Mesenteric fat pad (tissue), 1 donor: ENCODE measurements around the gene KRTAP10-4. TPM values are rescaled to one million over a fixed set of nuclear protein-coding genes. Genes with fewer than 3 reads are reported as not detected.
A peak's percentile ranks its signal among the peaks of the same experiment; 100 is the strongest.
"Not testable (repeated sequence)": the region's sequence is repeated elsewhere in the genome, so short reads cannot be mapped to it uniquely, and the experiment has no call there.

ENCODE experiments used
- DNase-seq: peaks from one replicate; pipeline ENCODE4 v3.0.0-alpha.2; 2020; ENCODE audit warnings: low spot score
- total RNA-seq: library from RNA; stranded (reverse); fragmentation: NEBNext Ultra II Directional; extraction: Animal tissue kit (Norgen Biotek cat#: 25700); gene quantifications from one replicate; pipeline ENCODE4 v1.2.1, GENCODE V29; 2021
- donor health status: DM: yes; HTN: yes; CAD: no.

The KRTAP10-4 gene
- total RNA-seq, 1 donor from 2014 or later, result not detected

DNA sequence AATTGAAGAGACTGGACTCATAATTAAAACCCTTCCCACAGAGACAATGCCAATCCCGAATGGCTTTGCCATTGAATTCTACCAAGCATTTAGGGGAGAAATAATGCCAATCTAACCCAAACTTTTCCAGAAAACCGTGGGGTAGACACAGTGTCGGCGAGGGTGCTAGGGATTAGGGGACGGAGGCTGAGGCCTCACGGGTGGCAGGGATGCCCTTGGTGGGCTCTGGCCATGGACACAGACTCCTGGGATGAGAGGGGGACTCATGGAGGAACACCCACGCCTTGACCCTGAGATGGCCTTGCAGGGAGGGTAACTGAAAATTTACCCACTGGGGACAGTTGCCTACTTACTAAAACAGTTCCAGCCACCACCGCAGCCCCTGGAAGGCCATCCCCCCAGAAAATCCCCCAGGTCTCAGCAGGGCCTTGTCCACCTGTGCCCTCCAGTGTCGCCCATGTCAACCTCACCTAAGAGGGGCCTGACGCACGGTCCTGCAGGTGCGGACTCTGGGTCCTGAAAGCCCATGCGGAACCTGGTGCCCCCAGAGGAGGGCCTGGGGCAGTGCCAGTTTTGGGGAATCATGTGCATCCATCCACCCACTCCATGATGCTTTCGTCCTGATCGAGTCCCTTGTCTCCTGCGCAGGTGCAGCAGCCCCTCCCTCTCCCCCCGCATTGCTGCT is 5.0 kb downstream of the KRTAP10-4 start:
- no peak for DNase-seq

DNA sequence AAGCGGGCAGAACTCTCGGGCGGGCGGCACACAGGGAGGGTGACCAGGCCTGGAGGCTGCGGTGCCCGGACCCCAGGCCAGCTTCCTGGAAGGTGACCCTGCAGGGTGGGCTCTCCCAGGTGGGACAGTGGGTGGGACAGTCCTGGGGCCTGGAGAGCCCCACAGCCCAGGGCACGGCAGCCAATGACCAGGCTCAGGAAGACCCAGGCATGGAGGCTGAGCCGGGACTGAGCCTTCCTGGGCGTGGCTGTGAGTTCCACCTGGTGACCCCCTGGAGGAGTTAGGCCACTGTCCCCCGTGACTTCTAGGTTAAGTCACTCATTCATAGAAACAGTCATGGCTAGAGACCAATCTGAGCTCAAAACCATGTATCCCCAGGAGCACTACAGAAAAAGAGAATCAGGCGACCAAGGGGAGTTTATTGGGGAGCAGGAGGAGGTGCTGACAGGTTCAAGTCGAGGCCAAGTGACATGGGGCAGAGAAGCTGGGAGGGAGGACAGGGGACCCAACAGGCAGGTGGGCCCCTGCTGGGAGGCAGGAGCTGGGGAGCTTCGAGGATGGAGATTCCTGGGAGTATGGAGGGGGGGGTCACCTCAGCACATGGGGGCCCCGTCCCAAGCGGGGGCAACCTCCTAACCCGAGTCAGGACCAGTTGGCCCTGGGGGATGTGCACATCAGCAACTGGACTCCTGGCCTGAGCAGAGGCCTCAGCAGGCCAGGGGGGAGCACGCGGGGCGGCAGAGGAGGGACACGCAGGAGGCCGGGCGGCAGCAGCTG is 5.7 kb downstream of the KRTAP10-4 start:
- no peak for DNase-seq

DNA sequence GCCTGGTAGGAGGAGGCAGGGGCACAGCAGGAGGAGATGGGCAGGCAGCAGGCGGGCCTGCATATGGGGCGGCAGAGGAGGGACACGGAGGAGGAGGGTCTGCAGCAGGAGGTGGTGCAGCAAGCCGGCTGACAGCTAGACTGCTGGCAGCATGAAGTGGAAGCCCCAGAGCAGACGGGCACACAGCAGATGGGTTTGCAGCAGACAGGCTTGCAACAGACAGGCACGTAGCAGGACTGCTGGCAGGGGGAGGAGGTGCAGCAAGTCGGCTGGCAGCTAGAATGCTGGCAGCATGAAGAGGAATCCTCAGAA is 6.3 kb downstream of the KRTAP10-4 start:
- no peak for DNase-seq

DNA sequence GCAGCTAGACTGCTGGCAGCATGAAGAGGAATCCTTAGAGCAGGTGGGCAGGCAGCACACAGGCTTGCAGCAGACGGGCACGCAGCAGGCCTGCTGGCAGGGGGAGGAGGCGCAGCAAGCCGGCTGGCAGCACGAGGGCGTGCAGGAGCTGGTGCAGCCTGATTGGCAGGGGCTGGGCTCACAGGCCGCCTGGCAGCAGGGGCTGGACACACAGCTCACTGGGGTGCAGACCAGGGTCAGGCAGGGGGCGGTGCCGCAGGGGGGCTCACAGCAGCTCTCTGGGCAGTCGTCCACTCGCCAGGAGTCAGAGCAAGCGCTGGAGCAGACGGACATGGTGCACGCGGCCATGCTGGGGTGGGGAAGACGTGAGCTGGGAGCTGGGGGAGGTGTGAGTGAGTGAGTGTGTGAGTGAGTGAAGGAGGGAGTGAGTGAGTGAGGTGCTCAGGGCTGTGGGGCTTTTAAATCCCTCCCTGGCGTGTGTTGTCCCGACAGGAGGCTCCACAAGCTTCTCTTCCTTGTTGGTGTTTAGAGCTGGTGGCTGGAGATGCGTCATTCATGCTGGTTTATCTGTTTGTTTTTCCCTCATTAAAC is 6.8 kb downstream of the KRTAP10-4 start, which contains the start of gene KRTAP10-5:
Gene KRTAP10-5 (minus strand): TSS at position 374 of the 591 bp plus-strand sequence. CDS start 26 bp downstream, at position 348.
- DNase-seq, result peak; percentile 88

DNA sequence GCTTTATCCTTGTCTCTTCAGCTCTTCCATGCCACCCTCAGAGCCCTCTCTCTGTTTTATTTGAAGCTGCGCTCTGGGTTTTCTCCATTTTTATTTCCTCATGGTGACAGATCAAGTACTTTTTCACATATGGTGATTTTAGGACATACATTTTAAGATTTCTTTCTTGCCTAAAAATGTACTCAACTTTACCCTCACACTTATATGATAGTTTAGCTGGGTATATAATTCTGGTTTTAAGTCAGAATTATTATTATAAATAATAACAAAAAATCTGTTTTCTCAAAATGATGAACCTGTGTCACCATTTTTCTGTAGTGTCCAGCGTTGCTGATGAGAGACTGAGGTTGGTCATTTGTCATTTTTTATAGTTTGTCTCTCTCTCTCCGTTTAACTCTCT is 7.6 kb downstream of the KRTAP10-4 start:
- DNase-seq, result no peak

DNA sequence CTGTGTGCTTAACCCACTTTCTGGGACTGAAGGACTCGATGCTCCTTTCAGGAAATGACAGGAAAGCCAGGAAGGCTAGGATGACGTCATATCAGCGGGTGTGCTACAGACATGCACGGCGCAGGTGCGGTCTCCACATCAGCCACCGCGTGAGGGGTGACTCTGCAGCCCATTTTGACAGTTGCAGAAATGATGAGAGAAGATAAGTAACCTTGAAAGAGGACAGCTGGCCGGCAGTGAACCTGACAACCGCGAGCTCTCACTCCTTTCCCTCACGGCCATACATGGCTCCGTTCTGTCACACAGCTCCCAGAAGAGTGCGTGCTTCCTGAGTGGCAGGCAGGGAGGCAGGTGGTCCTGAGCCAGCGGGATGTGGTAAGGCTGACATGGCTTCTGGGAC is 8.5 kb downstream of the KRTAP10-4 start:
- no peak for DNase-seq

DNA sequence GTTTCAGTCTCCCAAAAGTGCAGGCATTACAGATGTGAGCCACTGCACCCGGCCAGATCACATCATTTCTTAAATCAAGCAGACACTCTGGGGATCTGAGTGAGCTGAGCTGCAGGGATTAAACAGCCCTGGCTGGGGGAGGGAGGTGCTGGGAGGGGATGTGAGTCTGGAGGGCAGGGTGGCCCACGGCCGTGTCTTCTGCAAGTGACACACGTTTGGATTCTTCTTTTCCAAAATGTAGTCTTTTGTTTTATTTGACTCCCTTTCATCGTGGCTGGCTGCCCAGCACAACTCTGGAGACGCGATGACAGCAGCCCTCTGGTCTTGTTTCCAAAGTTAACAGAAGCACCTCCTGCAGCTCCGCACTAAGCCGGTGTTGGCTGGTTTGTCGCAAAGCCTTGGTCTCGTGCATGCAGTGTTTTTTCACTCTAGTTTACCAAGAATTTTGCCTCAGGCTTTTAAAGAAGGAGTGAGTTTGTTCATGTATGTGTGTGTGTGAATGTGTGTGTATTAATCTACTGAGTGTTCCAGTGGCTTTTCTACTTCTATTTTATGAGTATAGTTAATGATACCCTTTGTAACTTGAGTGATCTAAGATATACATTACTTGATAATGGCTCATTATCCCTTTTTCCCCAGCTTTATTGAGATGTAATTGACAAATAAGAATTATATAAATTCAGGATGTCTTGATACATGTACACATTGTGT is 9.7 kb downstream of the KRTAP10-4 start:
- DNase-seq, result no peak

DNA sequence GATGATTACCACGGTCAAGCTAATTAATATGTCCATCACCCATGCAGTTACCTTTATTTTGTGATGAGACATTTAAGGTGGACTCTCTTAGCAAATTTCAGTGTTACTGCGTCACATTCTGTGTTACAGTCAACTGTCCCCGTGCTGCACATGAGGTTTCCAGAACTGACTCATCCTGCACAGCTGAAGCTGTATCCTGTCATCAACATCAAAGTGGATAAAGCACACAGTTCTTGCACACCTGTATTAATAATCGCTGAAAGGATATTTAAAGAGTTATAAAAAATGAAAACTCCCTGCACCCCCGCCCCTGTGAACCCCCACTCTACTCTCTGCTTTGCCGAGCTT is 10.2 kb downstream of the KRTAP10-4 start:
- no peak for DNase-seq

DNA sequence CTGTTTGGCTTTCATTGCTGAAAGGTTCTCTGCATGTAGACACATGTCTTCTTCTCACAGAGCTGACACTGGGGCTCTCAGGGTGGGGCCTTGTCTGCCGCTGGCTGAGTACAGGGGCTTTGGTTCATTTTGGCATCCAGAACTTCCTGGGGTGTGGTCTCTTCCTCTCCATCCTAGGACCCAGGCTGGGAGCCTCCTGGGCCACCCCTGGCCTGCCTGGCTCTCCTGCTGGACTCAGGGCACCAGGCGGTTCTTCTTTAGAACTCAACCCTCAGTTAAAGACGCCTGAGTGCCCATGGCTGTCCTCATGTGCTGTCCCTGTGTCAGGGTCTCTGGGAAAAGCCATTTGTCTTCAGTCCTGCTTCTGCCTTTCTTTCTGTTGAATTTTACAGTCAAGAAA is 12.4 kb downstream of the KRTAP10-4 start:
- DNase-seq, result no peak

DNA sequence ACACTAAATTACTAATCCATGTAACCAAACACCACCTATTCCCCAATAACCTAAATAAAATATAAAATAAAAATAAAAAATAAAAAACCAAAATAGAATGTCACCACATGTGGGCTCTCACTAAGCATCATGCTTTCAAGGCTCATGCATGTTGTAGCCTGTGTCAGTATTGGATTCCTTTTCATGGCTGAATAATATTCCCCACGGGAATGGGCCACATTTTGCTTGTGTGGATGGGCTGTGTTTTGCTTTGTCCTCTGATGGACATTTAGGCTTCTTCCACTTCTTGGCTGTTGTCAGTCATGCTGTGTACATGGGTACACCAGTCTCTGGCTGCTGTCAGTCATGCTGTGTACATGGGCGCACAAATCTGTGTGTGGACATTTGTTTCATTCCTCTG is 15.6 kb downstream of the KRTAP10-4 start:
- DNase-seq, result no peak

DNA sequence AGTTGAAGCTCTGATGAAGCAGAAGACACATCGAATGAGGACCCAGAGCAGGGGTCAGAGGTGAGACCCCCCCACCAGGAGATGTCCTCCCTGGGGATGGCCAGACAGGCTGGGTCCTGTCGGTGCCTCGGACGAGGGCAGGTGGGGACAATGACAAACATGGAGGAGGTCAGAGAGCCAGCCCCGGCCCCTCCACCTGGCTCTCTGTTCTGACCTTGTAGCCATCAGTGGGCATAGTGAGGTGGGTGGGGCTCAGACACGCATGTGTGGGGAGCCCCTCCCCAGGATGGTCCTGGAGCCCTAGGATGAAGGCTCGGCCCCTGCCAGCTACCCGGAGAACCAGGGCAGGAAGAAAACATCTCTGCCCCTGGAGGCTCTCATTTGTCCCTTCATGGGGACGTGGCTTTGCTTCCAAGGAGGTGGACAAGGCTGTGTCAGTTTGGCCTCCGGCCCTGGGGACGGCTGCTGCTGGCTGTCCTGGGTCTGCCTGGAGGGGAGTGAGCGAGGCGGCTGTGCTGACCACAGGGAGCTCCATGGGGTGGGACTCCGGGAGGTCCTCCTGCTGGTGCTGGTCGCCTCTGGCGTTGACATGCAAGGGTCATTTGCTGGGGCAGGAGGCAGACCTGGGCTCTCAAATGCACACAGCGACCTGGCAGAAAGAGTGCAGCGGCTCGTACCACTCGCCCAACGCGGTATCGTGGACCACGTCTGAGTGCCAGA is 16.2 kb downstream of the KRTAP10-4 start:
- no peak for DNase-seq

DNA sequence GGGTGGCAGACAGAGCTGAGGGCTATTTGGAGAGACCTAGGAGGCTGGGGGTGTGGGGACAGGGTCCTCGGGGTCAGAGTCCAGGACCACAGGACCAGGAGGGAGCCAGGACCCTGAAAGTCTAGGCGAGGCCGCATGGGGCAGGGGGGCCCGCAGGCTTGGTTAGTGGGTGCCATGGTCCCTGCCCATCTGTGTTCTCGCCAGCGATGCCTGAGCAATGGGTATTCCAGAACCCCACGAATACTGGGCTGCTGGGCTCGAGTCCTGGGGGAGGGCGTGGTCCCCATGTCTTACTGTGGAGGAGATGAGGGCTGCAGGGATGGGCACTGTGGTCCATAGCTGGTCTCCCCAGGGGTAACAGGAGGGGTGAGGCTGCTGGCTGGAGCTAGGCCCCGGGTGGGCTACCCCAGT is 16.8 kb downstream of the KRTAP10-4 start:
- no peak for DNase-seq

DNA sequence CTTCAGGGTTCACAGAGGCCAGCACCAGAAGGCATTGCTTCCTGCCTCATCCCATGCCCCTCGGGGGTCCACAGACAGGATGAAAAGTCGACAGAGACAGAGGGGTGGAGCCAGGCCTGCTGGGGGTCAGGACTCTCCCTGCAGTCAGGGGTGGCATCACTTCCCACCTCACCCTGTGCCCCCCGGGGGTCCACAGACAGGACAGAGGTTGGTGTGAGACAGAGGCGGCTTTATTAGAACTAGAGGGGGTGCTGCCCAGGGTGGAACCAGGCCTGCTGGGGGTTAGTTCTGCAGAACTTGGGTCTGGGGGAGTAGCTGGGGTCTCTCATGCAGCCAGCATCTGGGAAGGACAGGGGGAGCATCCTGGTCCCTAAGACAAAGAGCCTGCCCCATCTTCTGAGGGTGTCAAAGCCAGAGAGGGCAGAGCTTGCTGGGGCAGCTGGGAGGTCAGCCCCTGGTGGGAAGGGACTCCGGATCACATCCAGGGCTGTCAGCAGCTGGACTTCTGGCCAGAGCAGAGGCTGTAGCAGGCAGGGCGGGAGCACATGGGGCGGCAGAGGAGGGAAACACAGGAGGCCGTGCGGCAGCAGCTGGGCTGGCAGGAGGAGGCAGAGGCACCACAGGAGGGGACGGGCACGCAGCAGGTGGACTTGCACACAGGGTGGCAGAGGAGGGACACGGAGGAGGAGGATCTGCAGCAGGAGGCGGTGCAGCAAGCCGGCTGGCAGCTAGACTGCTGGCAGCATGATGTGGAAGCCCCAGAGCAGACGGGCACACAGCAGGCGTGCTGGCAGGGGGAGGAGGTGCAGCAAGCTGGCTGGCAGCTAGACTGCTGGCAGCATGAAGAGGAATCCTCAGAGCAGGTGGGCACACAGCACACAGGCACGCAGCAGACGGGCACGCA is 17.6 kb downstream of the KRTAP10-4 start:
- DNase-seq, result not testable (repeated sequence)

DNA sequence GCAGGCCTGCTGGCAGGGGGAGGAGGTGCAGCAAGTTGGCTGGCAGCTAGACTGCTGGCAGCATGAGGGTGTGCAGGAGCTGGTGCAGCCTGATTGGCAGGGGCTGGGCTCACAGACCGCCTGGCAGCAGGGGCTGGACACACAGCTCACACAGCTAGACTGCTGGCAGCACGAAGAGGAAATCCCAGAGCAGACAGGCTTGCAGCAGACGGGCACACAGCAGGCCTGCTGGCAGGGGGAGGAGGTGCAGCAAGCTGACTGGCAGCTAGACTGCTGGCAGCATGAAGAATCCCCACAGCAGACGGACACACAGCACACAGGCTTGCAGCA is 18.2 kb downstream of the KRTAP10-4 start:
- DNase-seq, result not testable (repeated sequence)

DNA sequence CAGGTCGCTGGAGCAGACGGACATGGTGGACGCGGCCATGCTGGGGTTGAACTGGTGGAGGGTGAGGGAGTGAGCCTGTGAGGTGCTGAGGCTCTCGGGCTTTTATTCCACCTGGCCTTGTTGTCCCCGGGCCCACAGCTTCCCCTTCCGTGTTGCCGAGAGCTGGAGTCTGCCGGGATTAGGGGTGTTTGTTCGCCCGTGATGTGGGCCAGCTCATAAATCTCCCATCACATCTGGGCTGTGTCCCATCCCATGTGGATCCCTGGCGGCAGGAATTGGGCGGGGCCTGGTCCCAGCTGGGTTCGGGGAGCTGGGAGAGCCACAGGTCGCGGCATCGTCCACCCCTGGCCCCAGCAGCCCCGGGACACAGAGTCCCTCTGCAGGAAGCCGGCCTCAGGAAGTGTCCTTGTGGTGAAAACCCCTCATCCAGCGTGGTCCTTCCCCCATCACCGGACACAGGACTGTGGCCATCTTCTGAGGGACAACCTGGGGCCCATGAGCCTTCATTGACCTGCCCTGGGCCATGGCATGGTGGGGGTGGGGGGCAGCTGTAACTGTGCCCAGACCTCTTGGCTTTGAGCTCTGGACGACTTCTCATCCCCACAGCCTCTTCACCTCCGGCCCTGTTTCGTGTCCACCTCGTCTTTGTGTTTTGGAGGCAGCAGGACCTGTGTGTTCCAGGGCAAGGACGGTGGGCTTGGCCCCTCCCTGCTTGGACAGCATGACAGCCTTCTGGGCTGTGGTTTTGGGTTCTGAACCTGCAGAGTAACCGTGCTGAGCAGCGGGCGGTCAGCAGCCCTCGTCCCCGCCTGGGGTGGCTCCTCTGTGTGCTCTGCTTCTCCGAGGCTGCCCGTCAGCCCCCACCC is 19.1 kb downstream of the KRTAP10-4 start, which contains the start of gene KRTAP10-6:
Gene KRTAP10-6 (minus strand): TSS at position 60 of the 866 bp plus-strand sequence. CDS start 21 bp downstream, at position 39.
- peak; percentile 89 for DNase-seq

DNA sequence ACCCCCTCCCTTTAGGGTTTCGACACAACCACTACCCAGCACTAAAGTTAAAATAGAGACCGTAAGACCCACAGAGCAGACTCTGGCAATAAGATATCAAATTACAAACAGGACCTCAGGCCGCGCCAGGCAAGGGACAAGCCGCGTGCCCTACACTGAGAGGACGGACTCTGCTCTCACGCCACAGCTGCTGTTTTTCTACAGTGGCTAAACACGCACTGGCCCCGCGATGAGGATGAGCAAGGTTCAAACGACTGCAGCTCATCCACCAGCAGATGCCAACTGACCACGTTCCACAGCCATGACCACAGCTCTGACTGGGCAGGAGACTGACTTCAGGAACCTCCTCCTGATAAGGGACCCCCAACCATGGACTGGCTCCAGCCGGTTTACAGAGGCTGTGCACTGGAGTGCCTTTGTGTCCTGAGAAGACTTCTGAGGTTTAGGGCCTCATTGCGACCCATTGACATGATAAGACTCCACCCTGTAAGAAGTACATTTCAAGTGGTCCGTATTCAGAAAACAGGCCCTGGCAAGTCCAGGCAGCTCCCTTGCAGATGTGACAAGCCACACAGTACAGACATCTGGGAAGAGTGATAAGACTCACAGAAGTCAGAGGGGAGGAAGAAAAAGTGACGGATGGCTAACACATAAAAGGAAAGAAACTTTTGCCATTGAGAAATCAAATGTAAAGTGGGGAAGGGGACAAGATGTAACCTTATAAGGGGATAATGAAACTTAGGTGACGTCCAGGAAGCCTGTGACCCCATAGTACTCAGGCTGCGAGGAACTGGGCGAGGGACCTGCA is 20.3 kb downstream of the KRTAP10-4 start:
- DNase-seq, result no peak

DNA sequence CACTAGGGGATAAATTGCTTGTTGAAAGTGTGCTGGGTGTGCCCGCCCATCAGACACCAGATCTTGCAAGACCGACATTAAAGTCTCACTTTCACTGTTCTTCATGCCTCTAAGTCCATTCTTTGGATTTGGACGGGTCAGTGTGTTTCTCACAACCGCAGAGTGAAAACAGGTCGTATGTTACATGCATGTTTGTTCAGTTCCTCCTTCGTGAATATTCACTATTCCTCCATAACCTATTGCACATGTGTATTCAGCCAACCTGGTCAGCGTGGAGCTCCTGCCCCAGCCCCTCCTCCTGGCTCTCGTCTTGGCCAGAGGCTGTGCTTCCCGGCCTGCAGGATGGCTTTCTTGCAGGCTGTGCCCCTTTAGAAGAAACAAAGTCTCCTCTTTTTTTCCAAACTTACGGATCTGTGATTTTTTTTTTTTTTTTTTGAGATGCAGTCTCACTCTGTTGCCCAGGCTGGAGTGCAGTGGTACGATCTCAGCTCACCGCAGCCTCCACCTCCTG is 20.9 kb downstream of the KRTAP10-4 start:
- DNase-seq, result no peak

DNA sequence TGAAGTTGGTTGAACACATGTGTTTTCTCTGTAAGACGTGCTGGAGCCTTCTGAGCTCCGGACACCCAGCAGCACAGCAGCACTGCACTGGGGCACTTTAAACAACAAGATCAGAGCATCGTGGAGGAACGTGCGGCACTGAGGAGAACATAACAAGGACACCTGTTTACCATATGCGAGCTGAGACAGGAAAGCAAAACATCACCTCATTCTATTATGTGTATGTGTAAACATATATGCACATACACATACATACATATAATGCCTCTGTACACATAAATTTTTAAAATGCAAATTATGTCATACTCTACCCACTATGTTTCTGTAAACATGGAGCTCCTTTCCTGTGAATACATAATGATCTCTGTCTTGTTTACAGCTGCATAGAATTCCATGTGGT is 22.0 kb downstream of the KRTAP10-4 start:
- DNase-seq, result no peak
